ENCODE measurements around the gene AIFM3.
"Not testable (repeated sequence)": the region's sequence is repeated elsewhere in the genome, so short reads cannot be mapped to it uniquely, and the experiment has no call there.

The AIFM3 gene

DNA sequence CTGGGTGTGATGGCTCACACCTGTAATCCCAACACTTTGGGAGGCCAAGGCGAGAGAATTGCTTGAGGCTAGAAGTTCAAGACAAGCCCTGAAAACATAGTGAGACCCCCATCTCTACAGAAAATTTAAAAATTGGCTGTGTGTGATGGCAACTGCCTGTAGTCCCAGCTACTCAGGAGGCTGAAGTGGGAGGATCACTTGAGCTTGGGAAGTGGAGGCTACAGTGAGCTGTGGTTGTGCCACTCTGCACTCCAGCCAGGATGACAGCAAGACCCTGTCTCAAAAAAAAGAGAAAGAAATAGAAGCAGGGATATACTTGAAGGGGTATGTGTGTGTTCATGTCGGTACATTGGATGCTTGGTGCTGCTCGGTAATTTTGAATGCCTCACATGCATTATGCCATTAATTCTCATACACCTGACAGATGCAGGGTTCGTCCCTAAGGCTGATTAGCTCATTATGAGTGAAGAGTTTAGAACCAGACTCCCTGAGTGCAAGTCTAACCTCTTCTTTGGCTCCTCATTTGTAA is 35.9 kb upstream of the AIFM3 start:
- Histone ChIP-seq H3K9me2 (replicated peaks; ENCODE audit: low read depth, low read length) (no peaks in the 10 kb centered on the region), H3K4me3 (ENCODE audit: low read length, poor library complexity, severe bottlenecking) (no peak overlapping the region), H4K20me1 (ENCODE audit: insufficient read depth, low read length, poor library complexity, severe bottlenecking) (peaks cover 87% of the 10 kb centered on the region), H3K9ac (ENCODE audit: low read depth, low read length, poor library complexity, severe bottlenecking) (no peak overlapping the region), H3F3A (ENCODE audit: low read depth) (no peaks in the 10 kb centered on the region), H3K27me3 (ENCODE audit: insufficient read depth, low read length, poor library complexity, severe bottlenecking) (no peaks in the 10 kb centered on the region), H2AFZ (ENCODE audit: low read length) (no peak overlapping the region), H3K79me2 (ENCODE audit: insufficient read depth, low read length) (peaks cover 97% of the 10 kb centered on the region), H3K9me3 (ENCODE audit: insufficient read depth, low read depth, low read length) (no peaks in the 10 kb centered on the region), H3K4me2 (ENCODE audit: low read depth, low read length, poor library complexity, severe bottlenecking) (no peak overlapping the region), H3K36me3 (ENCODE audit: insufficient read depth, low read length) (peaks cover 36% of the 10 kb centered on the region), H3K4me1 (ENCODE audit: insufficient read depth, low read length, poor library complexity, severe bottlenecking) (peaks cover 14% of the 10 kb centered on the region)
- TF ChIP-seq CTCF (conservative IDR thresholded peaks at IDR 0.05; ENCODE audit: low read length) (no peak), EZH2phosphoT487 (IDR thresholded peaks at IDR 0.05; ENCODE audit: borderline replicate concordance) (no peak)

DNA sequence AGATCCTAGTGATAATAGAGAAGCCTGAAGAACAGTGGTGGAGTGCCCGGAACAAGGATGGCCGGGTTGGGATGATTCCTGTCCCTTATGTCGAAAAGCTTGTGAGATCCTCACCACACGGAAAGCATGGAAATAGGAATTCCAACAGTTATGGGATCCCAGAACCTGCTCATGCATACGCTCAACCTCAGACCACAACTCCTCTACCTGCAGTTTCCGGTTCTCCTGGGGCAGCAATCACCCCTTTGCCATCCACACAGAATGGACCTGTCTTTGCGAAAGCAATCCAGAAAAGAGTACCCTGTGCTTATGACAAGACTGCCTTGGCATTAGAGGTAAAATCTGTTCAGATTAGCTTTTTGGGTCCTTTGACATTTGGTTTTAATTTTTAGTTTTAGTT is 33.1 kb upstream of the AIFM3 start:
- Histone ChIP-seq H4K20me1 (ENCODE audit: insufficient read depth, low read length, poor library complexity, severe bottlenecking) (peaks cover 90% of the 10 kb centered on the region), H2AFZ (ENCODE audit: low read length) (no peak overlapping the region), H3K27me3 (ENCODE audit: insufficient read depth, low read length, poor library complexity, severe bottlenecking) (no peaks in the 10 kb centered on the region), H3K4me3 (ENCODE audit: low read length, poor library complexity, severe bottlenecking) (no peak overlapping the region), H3K4me1 (ENCODE audit: insufficient read depth, low read length, poor library complexity, severe bottlenecking) (peaks cover 8% of the 10 kb centered on the region), H3K4me2 (ENCODE audit: low read depth, low read length, poor library complexity, severe bottlenecking) (no peak overlapping the region), H3K79me2 (ENCODE audit: insufficient read depth, low read length) (peaks cover 97% of the 10 kb centered on the region), H3F3A (ENCODE audit: low read depth) (no peaks in the 10 kb centered on the region), H3K9ac (ENCODE audit: low read depth, low read length, poor library complexity, severe bottlenecking) (no peak overlapping the region), H3K9me2 (replicated peaks; ENCODE audit: low read depth, low read length) (no peaks in the 10 kb centered on the region), H3K9me3 (ENCODE audit: insufficient read depth, low read depth, low read length) (no peaks in the 10 kb centered on the region), H3K36me3 (ENCODE audit: insufficient read depth, low read length) (peaks cover 55% of the 10 kb centered on the region)
- no peak for TF ChIP-seq CTCF (conservative IDR thresholded peaks at IDR 0.05; ENCODE audit: low read length)
- TF ChIP-seq EZH2phosphoT487 (IDR thresholded peaks at IDR 0.05; ENCODE audit: borderline replicate concordance) = no peak

DNA sequence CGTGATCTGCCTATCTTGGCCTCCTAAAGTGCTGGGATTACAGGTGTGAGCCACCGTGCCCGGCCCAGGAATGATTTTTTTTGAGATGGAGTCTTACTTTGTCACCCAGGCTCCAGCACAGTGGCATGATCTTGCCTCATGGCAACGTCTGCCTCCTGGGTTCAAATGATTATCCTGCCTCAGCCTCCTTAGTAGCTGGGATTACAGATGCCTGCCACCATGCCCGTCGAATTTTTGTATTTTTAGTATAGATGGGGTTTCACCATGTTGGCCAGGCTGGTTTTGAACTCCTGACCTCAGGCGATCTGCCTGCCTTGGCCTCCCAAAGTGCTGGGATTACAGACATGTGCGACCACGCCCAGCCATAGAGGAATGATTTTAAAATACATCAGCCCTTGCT is 32.0 kb upstream of the AIFM3 start:
- not testable (repeated sequence) for H3K27me3 ChIP-seq (ENCODE audit: insufficient read depth, low read length, poor library complexity, severe bottlenecking); H3K4me3 ChIP-seq (ENCODE audit: low read length, poor library complexity, severe bottlenecking); H3K9me3 ChIP-seq (ENCODE audit: insufficient read depth, low read depth, low read length); H3K9me2 ChIP-seq (replicated peaks; ENCODE audit: low read depth, low read length); H3K9ac ChIP-seq (ENCODE audit: low read depth, low read length, poor library complexity, severe bottlenecking); H3F3A ChIP-seq (ENCODE audit: low read depth); H3K4me2 ChIP-seq (ENCODE audit: low read depth, low read length, poor library complexity, severe bottlenecking); H3K4me1 ChIP-seq (ENCODE audit: insufficient read depth, low read length, poor library complexity, severe bottlenecking); H2AFZ ChIP-seq (ENCODE audit: low read length)
- peaks cover 90% of the 10 kb centered on the region for H4K20me1 ChIP-seq (ENCODE audit: insufficient read depth, low read length, poor library complexity, severe bottlenecking)
- H3K79me2 ChIP-seq (ENCODE audit: insufficient read depth, low read length) = peaks cover 100% of the 10 kb centered on the region
- peaks cover 56% of the 10 kb centered on the region for H3K36me3 ChIP-seq (ENCODE audit: insufficient read depth, low read length)

- Histone ChIP-seq H3K36me3 (ENCODE audit: insufficient read depth, low read length) (peaks cover 63% of the 10 kb centered on the region), H4K20me1 (ENCODE audit: insufficient read depth, low read length, poor library complexity, severe bottlenecking) (peaks cover 92% of the 10 kb centered on the region), H3K79me2 (ENCODE audit: insufficient read depth, low read length) (peaks cover 100% of the 10 kb centered on the region)
- not testable (repeated sequence) for H3K4me1 ChIP-seq (ENCODE audit: insufficient read depth, low read length, poor library complexity, severe bottlenecking); H3K4me3 ChIP-seq (ENCODE audit: low read length, poor library complexity, severe bottlenecking); H3K9me3 ChIP-seq (ENCODE audit: insufficient read depth, low read depth, low read length); H3K9me2 ChIP-seq (replicated peaks; ENCODE audit: low read depth, low read length); H3K27me3 ChIP-seq (ENCODE audit: insufficient read depth, low read length, poor library complexity, severe bottlenecking); H3F3A ChIP-seq (ENCODE audit: low read depth); H3K9ac ChIP-seq (ENCODE audit: low read depth, low read length, poor library complexity, severe bottlenecking); H3K4me2 ChIP-seq (ENCODE audit: low read depth, low read length, poor library complexity, severe bottlenecking); H2AFZ ChIP-seq (ENCODE audit: low read length)
Measured at GRCh38 chr22:20935780-20936539, 31.1 kb upstream of the AIFM3 start.
